Fibroblast of the aortic adventitia (primary cell): Measurements from ENCODE around the gene TAF4. TPM values are rescaled to one million over a fixed set of nuclear protein-coding genes. Genes with fewer than 3 reads are reported as not detected.
"Not testable (repeated sequence)": the region's sequence is repeated elsewhere in the genome, so short reads cannot be mapped to it uniquely, and the experiment has no call there.

Source experiments
- DNase-seq: peaks from one replicate; pipeline ENCODE4 v3.0.0-alpha.2; 2010; ENCODE audit warnings: low read depth
- H3K4me3 ChIP-seq: 2 replicates; pipeline ENCODE4 v1.5.1; 2011; ENCODE audit warnings: low read depth, mild to moderate bottlenecking, control low read depth, low read length, moderate library complexity
- CTCF ChIP-seq: IDR thresholded peaks from 2 replicates; pipeline ENCODE4 v1.5.1; 2011; ENCODE audit warnings: mild to moderate bottlenecking, low read length, control low read depth, inconsistent platforms; ENCODE audit not compliant: insufficient read depth
- total RNA-seq: library from RNA; depleted of rRNA; stranded (reverse); fragments of >200 nt; gene quantifications from 2 replicates; pipeline ENCODE4 v1.2.3, GENCODE V29; 2012; ENCODE audit warnings: low replicate concordance

TAF4 gene
- total RNA-seq, 1 donor, result 5.4 TPM

GRCh38 chr20:61976263-61976643 is 89.4 kb downstream of the TAF4 start:
- H3K4me3 ChIP-seq, result no peak overlapping the region
- TF ChIP-seq CTCF, result no peak
- DNase-seq, result no peak

- no peak for DNase-seq
- H3K4me3 ChIP-seq, result no peak overlapping the region
- no peak for TF ChIP-seq CTCF
Measured at GRCh38 chr20:61975407-61976129, 90.1 kb downstream of the TAF4 start.

- TF ChIP-seq CTCF, result no peak
- no peak for DNase-seq
- H3K4me3 ChIP-seq, result no peak overlapping the region
Measured at GRCh38 chr20:61974357-61974665, 91.4 kb downstream of the TAF4 start.

- H3K4me3 ChIP-seq, result no peak overlapping the region
- no peak for TF ChIP-seq CTCF
- DNase-seq, result no peak
Measured at GRCh38 chr20:61973515-61974356, 91.9 kb downstream of the TAF4 start.

GRCh38 chr20:61972636-61973508 is 92.8 kb downstream of the TAF4 start:
- no peak overlapping the region for H3K4me3 ChIP-seq
- no peak for DNase-seq
- no peak for TF ChIP-seq CTCF

GRCh38 chr20:61971595-61971994 is 94.1 kb downstream of the TAF4 start:
- H3K4me3 ChIP-seq, DNase-seq: not testable (repeated sequence)

GRCh38 chr20:61970357-61970756 is 95.3 kb downstream of the TAF4 start:
- no peak for DNase-seq
- H3K4me3 ChIP-seq, result no peak overlapping the region
- no peak for TF ChIP-seq CTCF
